GM12878 (cell line): Measurements from ENCODE around the gene MMEL1.

Experiments used
- ATF7 ChIP-seq: fragments of 450-650 bp; IDR thresholded peaks from 2 replicates; pipeline ENCODE4 v1.6.1; 2016; ENCODE audit warnings: low read depth, mild to moderate bottlenecking
- CREM ChIP-seq: IDR thresholded peaks from 2 replicates; pipeline ENCODE4 v1.6.1; 2014; ENCODE audit warnings: antibody characterized with exemption, low read depth
- IKZF1 ChIP-seq: fragments of 450-650 bp; conservative IDR thresholded peaks from 2 replicates; pipeline ENCODE4 v1.6.1; 2017; ENCODE audit warnings: antibody characterized with exemption, mild to moderate bottlenecking
- POLR2A ChIP-seq: IDR thresholded peaks from 2 replicates; pipeline ENCODE4 v1.6.1; 2011; ENCODE audit warnings: low read depth, mild to moderate bottlenecking, low read length
- RBBP5 ChIP-seq: fragments of 200-600 bp; sonication (generic); conservative IDR thresholded peaks from 2 replicates; pipeline ENCODE4 v1.6.1; 2016
- SMC3 ChIP-seq: IDR thresholded peaks from 2 replicates; pipeline ENCODE4 v1.6.1; 2011; ENCODE audit warnings: low read length, improper control_type of control experiment, borderline replicate concordance
- ZZZ3 ChIP-seq: IDR thresholded peaks from 2 replicates; pipeline ENCODE4 v1.6.1; 2011; ENCODE audit warnings: low read depth; ENCODE audit not compliant: control insufficient read depth, insufficient read length
- TF ChIP-seq, protein P1 (sequence below): fragments of 450-650 bp; IDR thresholded peaks from 2 replicates; pipeline ENCODE4 v1.6.1; 2017; ENCODE audit warnings: mild to moderate bottlenecking, moderate library complexity
- TF ChIP-seq, protein P2 (sequence below), 3 experiments: IDR thresholded peaks in 2 of 3; conservative IDR thresholded peaks in 1 of 3; 2 replicates each; pipeline ENCODE4 v1.5.1; 2011; ENCODE audit warnings: low read depth in 3 of 3, low read length in 3 of 3, mild to moderate bottlenecking in 3 of 3, control low read depth in 2 of 3, moderate library complexity in 2 of 3, inconsistent platforms in 1 of 3, mixed read lengths in 1 of 3; ENCODE audit not compliant: control insufficient read depth in 2 of 3, insufficient read depth in 1 of 3; ENCODE audit errors: extremely low read depth in 1 of 3

DNA sequence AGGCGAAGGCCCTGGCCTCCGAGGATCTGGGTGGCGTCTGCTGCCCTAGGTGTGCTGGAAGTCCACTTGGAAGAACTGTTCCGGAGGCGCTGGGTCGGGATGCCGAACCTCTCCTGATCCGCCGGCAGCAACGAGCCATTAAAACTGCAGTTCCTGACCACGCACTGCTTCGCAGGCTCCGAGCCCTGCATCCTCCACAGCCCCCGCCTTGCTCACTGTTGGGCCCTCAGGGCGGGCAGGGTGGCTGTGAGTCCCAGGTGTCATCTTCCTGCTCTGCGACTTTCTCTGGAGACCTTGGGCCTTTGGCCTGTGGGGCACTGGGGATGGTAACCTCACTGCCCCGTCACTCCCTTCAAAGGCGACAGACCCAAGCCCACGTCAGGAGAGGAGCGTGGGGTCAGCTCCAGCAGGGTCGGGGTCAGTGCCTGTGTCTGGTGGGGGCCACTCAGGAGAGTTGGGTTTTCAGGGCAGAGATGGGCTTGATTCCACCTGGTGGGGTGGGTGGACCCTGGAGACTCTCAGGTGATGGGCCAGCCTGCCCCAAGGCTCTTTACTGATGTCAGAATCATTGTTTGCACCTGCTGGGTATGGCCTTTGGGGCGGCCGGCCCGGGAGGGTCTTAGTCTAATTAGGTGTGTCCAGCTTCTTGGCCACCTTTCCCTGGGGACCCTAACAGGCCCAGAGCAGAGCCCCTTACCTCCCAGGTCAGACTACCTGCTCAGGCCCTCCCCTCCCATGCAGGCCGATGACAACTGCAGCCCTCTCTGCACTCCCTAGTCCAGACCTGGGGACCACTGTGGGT lies 43.2 kb downstream of the MMEL1 start:
- TF ChIP-seq SMC3 (no peak), ATF7 (no peak), RBBP5 (no peak), CREM (no peak), IKZF1 (no peak), ZZZ3 (no peak), POLR2A (no peak)
- TF ChIP-seq, protein P1, sequence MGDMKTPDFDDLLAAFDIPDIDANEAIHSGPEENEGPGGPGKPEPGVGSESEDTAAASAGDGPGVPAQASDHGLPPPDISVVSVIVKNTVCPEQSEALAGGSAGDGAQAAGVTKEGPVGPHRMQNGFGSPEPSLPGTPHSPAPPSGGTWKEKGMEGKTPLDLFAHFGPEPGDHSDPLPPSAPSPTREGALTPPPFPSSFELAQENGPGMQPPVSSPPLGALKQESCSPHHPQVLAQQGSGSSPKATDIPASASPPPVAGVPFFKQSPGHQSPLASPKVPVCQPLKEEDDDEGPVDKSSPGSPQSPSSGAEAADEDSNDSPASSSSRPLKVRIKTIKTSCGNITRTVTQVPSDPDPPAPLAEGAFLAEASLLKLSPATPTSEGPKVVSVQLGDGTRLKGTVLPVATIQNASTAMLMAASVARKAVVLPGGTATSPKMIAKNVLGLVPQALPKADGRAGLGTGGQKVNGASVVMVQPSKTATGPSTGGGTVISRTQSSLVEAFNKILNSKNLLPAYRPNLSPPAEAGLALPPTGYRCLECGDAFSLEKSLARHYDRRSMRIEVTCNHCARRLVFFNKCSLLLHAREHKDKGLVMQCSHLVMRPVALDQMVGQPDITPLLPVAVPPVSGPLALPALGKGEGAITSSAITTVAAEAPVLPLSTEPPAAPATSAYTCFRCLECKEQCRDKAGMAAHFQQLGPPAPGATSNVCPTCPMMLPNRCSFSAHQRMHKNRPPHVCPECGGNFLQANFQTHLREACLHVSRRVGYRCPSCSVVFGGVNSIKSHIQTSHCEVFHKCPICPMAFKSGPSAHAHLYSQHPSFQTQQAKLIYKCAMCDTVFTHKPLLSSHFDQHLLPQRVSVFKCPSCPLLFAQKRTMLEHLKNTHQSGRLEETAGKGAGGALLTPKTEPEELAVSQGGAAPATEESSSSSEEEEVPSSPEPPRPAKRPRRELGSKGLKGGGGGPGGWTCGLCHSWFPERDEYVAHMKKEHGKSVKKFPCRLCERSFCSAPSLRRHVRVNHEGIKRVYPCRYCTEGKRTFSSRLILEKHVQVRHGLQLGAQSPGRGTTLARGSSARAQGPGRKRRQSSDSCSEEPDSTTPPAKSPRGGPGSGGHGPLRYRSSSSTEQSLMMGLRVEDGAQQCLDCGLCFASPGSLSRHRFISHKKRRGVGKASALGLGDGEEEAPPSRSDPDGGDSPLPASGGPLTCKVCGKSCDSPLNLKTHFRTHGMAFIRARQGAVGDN, result no peak
- TF ChIP-seq, protein P2, sequence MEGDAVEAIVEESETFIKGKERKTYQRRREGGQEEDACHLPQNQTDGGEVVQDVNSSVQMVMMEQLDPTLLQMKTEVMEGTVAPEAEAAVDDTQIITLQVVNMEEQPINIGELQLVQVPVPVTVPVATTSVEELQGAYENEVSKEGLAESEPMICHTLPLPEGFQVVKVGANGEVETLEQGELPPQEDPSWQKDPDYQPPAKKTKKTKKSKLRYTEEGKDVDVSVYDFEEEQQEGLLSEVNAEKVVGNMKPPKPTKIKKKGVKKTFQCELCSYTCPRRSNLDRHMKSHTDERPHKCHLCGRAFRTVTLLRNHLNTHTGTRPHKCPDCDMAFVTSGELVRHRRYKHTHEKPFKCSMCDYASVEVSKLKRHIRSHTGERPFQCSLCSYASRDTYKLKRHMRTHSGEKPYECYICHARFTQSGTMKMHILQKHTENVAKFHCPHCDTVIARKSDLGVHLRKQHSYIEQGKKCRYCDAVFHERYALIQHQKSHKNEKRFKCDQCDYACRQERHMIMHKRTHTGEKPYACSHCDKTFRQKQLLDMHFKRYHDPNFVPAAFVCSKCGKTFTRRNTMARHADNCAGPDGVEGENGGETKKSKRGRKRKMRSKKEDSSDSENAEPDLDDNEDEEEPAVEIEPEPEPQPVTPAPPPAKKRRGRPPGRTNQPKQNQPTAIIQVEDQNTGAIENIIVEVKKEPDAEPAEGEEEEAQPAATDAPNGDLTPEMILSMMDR (IDR thresholded peaks at IDR 0.05 in 2 of 3, conservative IDR thresholded peaks at IDR 0.05 in 1 of 3; ENCODE audit: control insufficient read depth in 2 of 3, extremely low read depth in 1 of 3, insufficient read depth in 1 of 3, low read depth in 3 of 3, low read length in 3 of 3), result no peak
